Measurements from ENCODE around the gene ESRRA. TPM values are rescaled to one million over a fixed set of nuclear protein-coding genes. Genes with fewer than 3 reads are reported as not detected.

Gene ESRRA
- total RNA-seq, 2 experiments from 2014 or later = 32.8 to 35.6 TPM

GRCh38 chr11:64327375-64327774 is 22.1 kb downstream of the ESRRA start:
- no peaks in the 10 kb centered on the region for H3K9me3 Mint-ChIP-seq
- ChIA-PET CTCF (interaction anchor here (0.6 to 1.0 kb wide), 2 partner anchors 10 to 11 kb away, joined by 3 read pairs; partner anchors contain the start of gene TRMT112), POLR2A (no interaction called here)
- H3K4me3 Mint-ChIP-seq = no peak overlapping the region
- no peak overlapping the region for H3K27ac Mint-ChIP-seq
- DNase-seq = no peak
- no peaks in the 10 kb centered on the region for H3K27me3 Mint-ChIP-seq
- intact Hi-C loops (cut with micrococcal nuclease) = no loop called here
- peaks cover 9% of the 10 kb centered on the region for H3K4me1 Mint-ChIP-seq (ENCODE audit: low read depth)
- no peaks in the 10 kb centered on the region for H3K36me3 Mint-ChIP-seq

- Mint-ChIP-seq H3K36me3 (no peaks in the 10 kb centered on the region), H3K27me3 (no peaks in the 10 kb centered on the region), H3K27ac (no peak overlapping the region), H3K4me1 (ENCODE audit: low read depth) (peaks cover 9% of the 10 kb centered on the region), H3K9me3 (no peaks in the 10 kb centered on the region), H3K4me3 (no peak overlapping the region)
- DNase-seq = no peak
- intact Hi-C loops (cut with micrococcal nuclease) = no loop called here
- POLR2A ChIA-PET = no interaction called here
- CTCF ChIA-PET = no interaction called here
Measured at GRCh38 chr11:64327993-64328392, 22.7 kb downstream of the ESRRA start.

GRCh38 chr11:64330888-64331287 is 25.6 kb downstream of the ESRRA start:
- POLR2A ChIA-PET = interaction anchor here (1.2 to 2.6 kb wide), 4 partner anchors 9 to 26 kb away, joined by 3 to 20 read pairs (median 5); partner anchors contain the start of genes PRDX5 and TRMT112
- H3K9me3 Mint-ChIP-seq = no peaks in the 10 kb centered on the region

GRCh38 chr11:64331569-64332371 is 26.4 kb downstream of the ESRRA start:
- Mint-ChIP-seq H3K27me3 (no peaks in the 10 kb centered on the region), H3K4me3 (no peak overlapping the region), H3K36me3 (peaks cover 2% of the 10 kb centered on the region), H3K9me3 (no peaks in the 10 kb centered on the region), H3K27ac (peak overlapping the region; percentile 47), H3K4me1 (ENCODE audit: low read depth) (peaks cover 18% of the 10 kb centered on the region)
- ChIA-PET POLR2A (interaction anchor here (0.9 to 2.6 kb wide), 5 partner anchors 9 to 91 kb away, joined by 3 to 20 read pairs (median 4); partner anchors contain the start of genes FKBP2, PRDX5 and TRMT112), CTCF (interaction anchor here (0.6 to 6.0 kb wide), 23 partner anchors 8 to 332 kb away, joined by 3 to 97 read pairs (median 4); partner anchors contain the start of genes CCDC88B, ESRRA, FERMT3 and PPP1R14B)
- DNase-seq = peak; percentile 90
- intact Hi-C loops (cut with micrococcal nuclease) = loop anchor here (1.0 kb wide), 1 partner anchor 14 kb away; the partner anchor contains the start of gene TRMT112

More at GRCh38 chr11:64330888-64331287, 25.6 kb downstream of the ESRRA start:
- no peaks in the 10 kb centered on the region for H3K27me3 Mint-ChIP-seq
- DNase-seq = no peak
- intact Hi-C loops (cut with micrococcal nuclease) = loop anchor here (1.0 kb wide), 1 partner anchor 14 kb away; the partner anchor contains the start of gene TRMT112
- H3K27ac Mint-ChIP-seq = no peak overlapping the region
- H3K36me3 Mint-ChIP-seq = peaks cover 2% of the 10 kb centered on the region
- no peak overlapping the region for H3K4me3 Mint-ChIP-seq
- H3K4me1 Mint-ChIP-seq (ENCODE audit: low read depth) = peaks cover 16% of the 10 kb centered on the region
- CTCF ChIA-PET = interaction anchor here (0.7 to 6.0 kb wide), 11 partner anchors 10 to 126 kb away, joined by 3 to 97 read pairs (median 4); partner anchors contain the start of genes CCDC88B, ESRRA, PRDX5 and RPS6KA4

- POLR2A ChIA-PET = no interaction called here
- H3K36me3 Mint-ChIP-seq = peaks cover 13% of the 10 kb centered on the region
- CTCF ChIA-PET = interaction anchor here (1.5 to 6.0 kb wide), 3 partner anchors 8 to 19 kb away, joined by 3 to 97 read pairs (median 34); partner anchors contain the start of genes CCDC88B, PRDX5 and TRMT112
Measured at GRCh38 chr11:64333556-64333955, 28.2 kb downstream of the ESRRA start.

GRCh38 chr11:64334764-64335735 is 29.7 kb downstream of the ESRRA start:
- Mint-ChIP-seq H3K4me1 (ENCODE audit: low read depth) (peaks cover 37% of the 10 kb centered on the region), H3K36me3 (peaks cover 16% of the 10 kb centered on the region), H3K9me3 (no peaks in the 10 kb centered on the region), H3K27me3 (no peaks in the 10 kb centered on the region), H3K4me3 (no peak overlapping the region), H3K27ac (peak overlapping the region; percentile 47)
- CTCF ChIA-PET = interaction anchor here (0.8 to 6.0 kb wide), 4 partner anchors 17 to 693 kb away, joined by 3 to 97 read pairs (median 4); partner anchors contain the start of genes PRDX5 and TRMT112
- DNase-seq = peak; percentile 70
- POLR2A ChIA-PET = interaction anchor here (1.0 kb wide), 1 partner anchor 18 kb away, joined by 9 read pairs; the partner anchor contains the start of genes PRDX5 and TRMT112
- intact Hi-C loops (cut with micrococcal nuclease) = no loop called here

More at GRCh38 chr11:64333556-64333955, 28.2 kb downstream of the ESRRA start:
- no peak overlapping the region for H3K4me3 Mint-ChIP-seq
- intact Hi-C loops (cut with micrococcal nuclease) = no loop called here
- no peaks in the 10 kb centered on the region for H3K9me3 Mint-ChIP-seq
- peaks cover 26% of the 10 kb centered on the region for H3K4me1 Mint-ChIP-seq (ENCODE audit: low read depth)
- no peaks in the 10 kb centered on the region for H3K27me3 Mint-ChIP-seq
- H3K27ac Mint-ChIP-seq = no peak overlapping the region
- no peak for DNase-seq

- ChIA-PET POLR2A (no interaction called here), CTCF (interaction anchor here (0.7 to 1.8 kb wide), 2 partner anchors 20 to 338 kb away, joined by 4 to 8 read pairs; partner anchors contain the start of genes PRDX5 and TRMT112)
- intact Hi-C loops (cut with micrococcal nuclease) = no loop called here
- no peaks in the 10 kb centered on the region for H3K9me3 Mint-ChIP-seq
- H3K27ac Mint-ChIP-seq = peak overlapping the region; percentile 38
- H3K4me3 Mint-ChIP-seq = no peak overlapping the region
- H3K27me3 Mint-ChIP-seq = no peaks in the 10 kb centered on the region
- peaks cover 23% of the 10 kb centered on the region for H3K36me3 Mint-ChIP-seq
- no peak for DNase-seq
- peaks cover 45% of the 10 kb centered on the region for H3K4me1 Mint-ChIP-seq (ENCODE audit: low read depth)
Measured at GRCh38 chr11:64337538-64338249, 32.4 kb downstream of the ESRRA start.

GRCh38 chr11:64338716-64339115 is 33.4 kb downstream of the ESRRA start:
- intact Hi-C loops (cut with micrococcal nuclease) = no loop called here
- CTCF ChIA-PET = interaction anchor here (0.6 to 1.8 kb wide), 4 partner anchors 12 to 339 kb away, joined by 3 to 8 read pairs (median 4); partner anchors contain the start of genes PRDX5 and TRMT112
- Mint-ChIP-seq H3K4me3 (peak overlapping the region; percentile 91), H3K36me3 (peaks cover 23% of the 10 kb centered on the region), H3K27ac (peak overlapping the region; percentile 95), H3K4me1 (ENCODE audit: low read depth) (peaks cover 47% of the 10 kb centered on the region), H3K27me3 (no peaks in the 10 kb centered on the region), H3K9me3 (no peaks in the 10 kb centered on the region)
- POLR2A ChIA-PET = interaction anchor here (1.7 kb wide), 1 partner anchor 21 kb away, joined by 15 read pairs; the partner anchor contains the start of genes PRDX5 and TRMT112
- no peak for DNase-seq

GRCh38 chr11:64339286-64339685 is 34.0 kb downstream of the ESRRA start:
- CTCF ChIA-PET = interaction anchor here (1.1 to 3.6 kb wide), 4 partner anchors 7 to 177 kb away, joined by 3 to 34 read pairs (median 6); partner anchors contain the start of genes PRDX5 and TRMT112

GRCh38 chr11:64339754-64340408 is 34.6 kb downstream of the ESRRA start, which contains the start of gene CCDC88B:
Gene CCDC88B, plus strand, starts transcription at chr11:64340204. Its CDS starts 63 bp downstream, at chr11:64340267.
- Mint-ChIP-seq H3K27ac (peak within 1 kb of the TSS; percentile 95), H3K27me3 (no peaks in the 10 kb centered on the region), H3K4me1 (ENCODE audit: low read depth) (peaks cover 46% of the 10 kb centered on the region), H3K4me3 (peak within 1 kb of the TSS; percentile 91), H3K36me3 (peaks cover 25% of the 10 kb centered on the region), H3K9me3 (no peaks in the 10 kb centered on the region)
- POLR2A ChIA-PET = interaction anchor here (0.5 to 1.7 kb wide), 3 partner anchors 15 to 93 kb away, joined by 3 to 15 read pairs (median 3); partner anchors contain the start of genes PPP1R14B, PRDX5 and TRMT112
- intact Hi-C loops (cut with micrococcal nuclease) = loop anchor here (1.0 kb wide), 1 partner anchor 23 kb away; the partner anchor contains the start of gene TRMT112
- CTCF ChIA-PET = interaction anchor here (1.1 to 3.6 kb wide), 5 partner anchors 8 to 177 kb away, joined by 3 to 34 read pairs (median 9); partner anchors contain the start of genes PRDX5 and TRMT112
- DNase-seq = peak; percentile 92

More at GRCh38 chr11:64339286-64339685, 34.0 kb downstream of the ESRRA start:
- intact Hi-C loops (cut with micrococcal nuclease) = no loop called here
- POLR2A ChIA-PET = interaction anchor here (0.5 to 1.7 kb wide), 2 partner anchors 14 to 22 kb away, joined by 3 to 15 read pairs; partner anchors contain the start of genes PRDX5 and TRMT112
- Mint-ChIP-seq H3K4me3 (peak overlapping the region; percentile 91), H3K9me3 (no peaks in the 10 kb centered on the region), H3K27ac (peak overlapping the region; percentile 95), H3K4me1 (ENCODE audit: low read depth) (peaks cover 47% of the 10 kb centered on the region), H3K36me3 (peaks cover 26% of the 10 kb centered on the region), H3K27me3 (no peaks in the 10 kb centered on the region)
- no peak for DNase-seq

Data from activated CD4-positive, alpha-beta memory T cell treated with anti-CD3 and anti-CD28 coated beads for 36 hours (primary cell).